MM.1S (cell line): ENCODE results near the gene EVPL.

Experiments used
- DNase-seq: peaks from one replicate; pipeline ENCODE4 v3.0.0-alpha.2; 2015
- H2AFZ ChIP-seq: fragments of 300-600 bp; sonication (generic); 2 replicates; pipeline ENCODE4 v1.6.0; 2016; ENCODE audit warnings: antibody characterized with exemption, low read length
- H3F3A ChIP-seq: fragments of 300-600 bp; sonication (generic); 2 replicates; pipeline ENCODE4 v1.6.1; 2016; ENCODE audit warnings: mild to moderate bottlenecking, antibody characterized with exemption, low read length, moderate library complexity, mixed read lengths; ENCODE audit not compliant: insufficient read depth
- H3K27ac ChIP-seq: fragments of 300-600 bp; sonication (generic); 2 replicates; pipeline ENCODE4 v1.5.1; 2016; ENCODE audit warnings: mild to moderate bottlenecking, low read length
- H3K27me3 ChIP-seq: fragments of 300-600 bp; sonication (generic); replicated peaks from 2 replicates; pipeline ENCODE4 v1.6.0; 2016; ENCODE audit warnings: low read length; ENCODE audit not compliant: insufficient read depth
- H3K36me3 ChIP-seq: fragments of 300-600 bp; sonication (generic); replicated peaks from 2 replicates; pipeline ENCODE4 v1.6.1; 2016; ENCODE audit warnings: mild to moderate bottlenecking, low read length, mixed read lengths; ENCODE audit not compliant: insufficient read depth
- H3K4me1 ChIP-seq: fragments of 300-600 bp; sonication (generic); 2 replicates; pipeline ENCODE4 v1.6.1; 2016; ENCODE audit warnings: low read length, mixed read lengths
- H3K4me2 ChIP-seq: fragments of 300-600 bp; sonication (generic); 2 replicates; pipeline ENCODE4 v1.6.0; 2016; ENCODE audit warnings: low read depth, low read length
- H3K4me3 ChIP-seq: fragments of 300-600 bp; sonication (generic); 2 replicates; pipeline ENCODE4 v1.5.1; 2016; ENCODE audit warnings: low read length, mixed read lengths
- H3K79me2 ChIP-seq: fragments of 300-600 bp; sonication (generic); 2 replicates; pipeline ENCODE4 v1.6.1; 2016; ENCODE audit warnings: mixed run types, low read length, mixed read lengths
- H3K9ac ChIP-seq: fragments of 300-600 bp; sonication (generic); 2 replicates; pipeline ENCODE4 v1.6.1; 2016; ENCODE audit warnings: low read length, mixed read lengths
- H3K9me2 ChIP-seq: fragments of 300-600 bp; sonication (generic); replicated peaks from 2 replicates; pipeline ENCODE4 v1.6.1; 2016; ENCODE audit warnings: mild to moderate bottlenecking, low read length, mixed read lengths; ENCODE audit not compliant: insufficient read depth
- H3K9me3 ChIP-seq: fragments of 300-600 bp; sonication (generic); replicated peaks from 2 replicates; pipeline ENCODE4 v1.6.1; 2016; ENCODE audit warnings: mild to moderate bottlenecking, low read length, mixed read lengths; ENCODE audit not compliant: insufficient read depth
- H4K20me1 ChIP-seq: fragments of 300-600 bp; sonication (generic); 2 replicates; pipeline ENCODE4 v1.6.1; 2016; ENCODE audit warnings: mild to moderate bottlenecking, low read length, moderate library complexity, mixed read lengths; ENCODE audit not compliant: insufficient read depth
- EZH2 ChIP-seq: fragments of 300-600 bp; sonication (generic); optimal IDR thresholded peaks from 2 replicates; pipeline ENCODE3; 2017; ENCODE audit warnings: low read depth, mild to moderate bottlenecking, antibody characterized with exemption, low read length, mixed read lengths
- EZH2phosphoT487 ChIP-seq: fragments of 300-600 bp; sonication (generic); IDR thresholded peaks from 2 replicates; pipeline ENCODE4 v1.6.1; 2018; ENCODE audit warnings: antibody characterized with exemption, low read length
- TF ChIP-seq, protein P1 (sequence below): fragments of 300-600 bp; sonication (generic); IDR thresholded peaks from 2 replicates; pipeline ENCODE4 v1.5.1; 2016; ENCODE audit warnings: antibody characterized with exemption, low read length, mixed read lengths

Gene EVPL

DNA sequence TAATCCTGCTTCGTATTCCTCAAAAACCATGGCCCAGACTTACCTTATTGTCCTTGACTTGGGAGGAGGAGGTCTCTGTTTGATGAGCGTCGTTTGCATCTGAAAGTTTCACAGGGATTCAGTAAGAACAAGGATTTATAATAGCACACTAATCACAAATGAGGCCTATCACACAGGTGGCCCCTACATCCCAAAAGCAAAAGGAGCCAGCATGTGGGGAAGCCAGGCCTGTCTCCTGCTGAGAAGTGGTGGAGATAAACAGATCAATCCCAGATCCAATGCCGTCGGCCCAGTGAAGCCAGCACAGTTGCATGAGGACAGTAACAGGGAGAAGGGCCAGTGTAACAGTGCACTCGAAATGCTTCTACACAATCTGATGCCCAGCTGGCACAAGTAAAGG, 13.3 kb upstream of the EVPL start:
- no peak overlapping the region for H3K4me3 ChIP-seq
- DNase-seq = no peak

DNA sequence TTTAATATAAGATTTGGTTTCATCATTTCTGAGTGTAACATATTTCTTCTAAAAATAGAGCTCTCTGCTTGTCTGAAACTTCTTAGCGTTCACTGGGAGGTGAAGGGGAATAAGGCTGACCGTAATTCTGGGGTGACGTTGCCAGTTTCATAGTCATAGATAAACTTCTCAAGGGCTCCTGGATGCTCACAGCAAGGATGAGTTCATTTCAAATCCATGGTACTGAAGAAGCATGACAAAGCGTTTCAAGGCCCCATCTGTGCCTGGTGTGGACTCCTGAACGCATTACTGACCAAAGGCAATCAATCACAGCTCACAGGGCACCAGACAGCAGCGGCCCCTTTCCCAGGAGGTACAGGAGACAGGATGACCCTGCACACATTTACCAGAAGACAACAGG, 12.0 kb upstream of the EVPL start:
- Histone ChIP-seq H4K20me1 (no peaks in the 10 kb centered on the region), H3K27me3 (no peaks in the 10 kb centered on the region), H2AFZ (no peak overlapping the region), H3K79me2 (no peaks in the 10 kb centered on the region), H3K36me3 (0 out of 2 replicates have a peak, but pooled peaks cover 4% of the 10 kb centered on the region), H3K4me2 (no peak overlapping the region), H3K9me2 (no peaks in the 10 kb centered on the region), H3K4me1 (no peaks in the 10 kb centered on the region), H3K9me3 (no peaks in the 10 kb centered on the region), H3K4me3 (no peak overlapping the region), H3K27ac (no peak overlapping the region), H3F3A (no peaks in the 10 kb centered on the region), H3K9ac (no peak overlapping the region)
- DNase-seq = no peak
- TF ChIP-seq EZH2 = no peak
- TF ChIP-seq, protein P1, sequence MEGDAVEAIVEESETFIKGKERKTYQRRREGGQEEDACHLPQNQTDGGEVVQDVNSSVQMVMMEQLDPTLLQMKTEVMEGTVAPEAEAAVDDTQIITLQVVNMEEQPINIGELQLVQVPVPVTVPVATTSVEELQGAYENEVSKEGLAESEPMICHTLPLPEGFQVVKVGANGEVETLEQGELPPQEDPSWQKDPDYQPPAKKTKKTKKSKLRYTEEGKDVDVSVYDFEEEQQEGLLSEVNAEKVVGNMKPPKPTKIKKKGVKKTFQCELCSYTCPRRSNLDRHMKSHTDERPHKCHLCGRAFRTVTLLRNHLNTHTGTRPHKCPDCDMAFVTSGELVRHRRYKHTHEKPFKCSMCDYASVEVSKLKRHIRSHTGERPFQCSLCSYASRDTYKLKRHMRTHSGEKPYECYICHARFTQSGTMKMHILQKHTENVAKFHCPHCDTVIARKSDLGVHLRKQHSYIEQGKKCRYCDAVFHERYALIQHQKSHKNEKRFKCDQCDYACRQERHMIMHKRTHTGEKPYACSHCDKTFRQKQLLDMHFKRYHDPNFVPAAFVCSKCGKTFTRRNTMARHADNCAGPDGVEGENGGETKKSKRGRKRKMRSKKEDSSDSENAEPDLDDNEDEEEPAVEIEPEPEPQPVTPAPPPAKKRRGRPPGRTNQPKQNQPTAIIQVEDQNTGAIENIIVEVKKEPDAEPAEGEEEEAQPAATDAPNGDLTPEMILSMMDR = no peak
- no peak for TF ChIP-seq EZH2phosphoT487

More for the DNA sequence above, 13.3 kb upstream of the EVPL start:
- no peaks in the 10 kb centered on the region for H3F3A ChIP-seq
- no peaks in the 10 kb centered on the region for H3K9me2 ChIP-seq
- peaks cover 8% of the 10 kb centered on the region; the same call in 1 of the 2 replicates for H3K36me3 ChIP-seq
- H4K20me1 ChIP-seq = no peaks in the 10 kb centered on the region
- H3K4me2 ChIP-seq = no peak overlapping the region
- no peaks in the 10 kb centered on the region for H3K79me2 ChIP-seq
- H3K4me1 ChIP-seq = no peaks in the 10 kb centered on the region
- no peak overlapping the region for H3K9ac ChIP-seq
- H3K27me3 ChIP-seq = no peaks in the 10 kb centered on the region
- H2AFZ ChIP-seq = no peak overlapping the region
- no peak for TF ChIP-seq EZH2phosphoT487
- H3K27ac ChIP-seq = no peak overlapping the region
- no peaks in the 10 kb centered on the region for H3K9me3 ChIP-seq

DNA sequence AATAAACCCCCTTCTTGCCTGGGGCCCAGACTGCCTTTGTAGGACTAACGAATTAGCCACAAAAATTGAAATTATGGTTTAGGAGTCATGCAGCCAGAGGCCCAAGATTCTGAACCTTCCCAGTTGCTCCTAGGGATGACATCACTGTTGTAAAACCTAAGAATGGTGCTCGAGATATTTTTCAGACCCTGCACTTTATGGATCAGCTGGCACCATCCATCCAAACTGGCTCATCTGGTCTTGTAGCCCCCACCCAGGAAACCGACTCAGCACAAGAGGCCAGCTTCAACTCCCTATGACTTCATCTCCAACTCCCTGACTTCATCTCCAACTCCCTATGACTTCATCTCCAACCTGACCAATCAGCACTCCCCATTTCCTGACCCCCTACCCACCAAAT, 10.9 kb upstream of the EVPL start:
- Histone ChIP-seq H3K4me2 (no peak overlapping the region), H3F3A (no peaks in the 10 kb centered on the region), H3K4me3 (no peak overlapping the region), H3K4me1 (no peaks in the 10 kb centered on the region), H3K79me2 (no peaks in the 10 kb centered on the region), H3K9me2 (no peaks in the 10 kb centered on the region), H3K27ac (no peak overlapping the region), H4K20me1 (no peaks in the 10 kb centered on the region), H3K9me3 (no peaks in the 10 kb centered on the region), H3K27me3 (no peaks in the 10 kb centered on the region), H3K36me3 (0 out of 2 replicates have a peak, but pooled peaks cover 4% of the 10 kb centered on the region), H3K9ac (no peak overlapping the region), H2AFZ (no peak overlapping the region)
- DNase-seq = no peak
- TF ChIP-seq EZH2phosphoT487 (no peak), EZH2 (no peak)
- TF ChIP-seq, protein P1 = no peak

DNA sequence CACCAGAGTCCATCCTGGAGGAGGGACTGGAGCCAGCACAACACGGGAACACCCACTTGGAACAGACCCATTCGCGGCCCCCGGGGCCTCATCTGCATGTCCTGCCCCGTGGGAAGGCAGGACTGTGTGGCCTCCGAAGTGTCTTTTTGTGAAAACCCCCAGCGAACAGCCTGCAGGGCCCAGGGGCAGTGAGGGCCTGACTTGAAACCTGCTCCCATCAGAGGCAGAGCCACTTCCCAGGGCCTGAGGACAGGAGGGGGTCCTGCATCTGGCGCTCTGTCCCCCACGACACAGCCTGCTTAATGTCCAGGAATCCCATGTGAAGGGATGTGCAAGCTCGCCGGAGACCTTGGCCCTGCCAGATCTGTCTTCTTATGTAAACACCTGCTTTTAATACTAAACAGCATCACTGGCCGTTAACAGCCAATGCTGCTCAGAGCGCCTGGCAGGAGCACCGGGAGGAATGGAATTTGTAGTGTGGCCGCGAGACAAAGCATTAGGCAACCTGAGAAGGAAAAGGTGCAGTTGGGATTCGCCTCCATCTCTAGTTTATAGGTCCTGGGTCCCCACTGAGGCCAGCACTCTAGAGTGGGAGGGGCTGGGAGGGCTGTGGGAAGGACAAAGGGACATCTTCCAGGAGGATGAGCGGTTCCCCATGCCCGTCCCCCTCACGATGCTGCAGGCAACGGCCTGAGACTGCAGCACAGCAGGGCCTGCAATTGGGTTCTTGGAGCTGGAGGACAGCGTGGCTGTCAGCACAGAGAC, 9.6 kb upstream of the EVPL start:
- H3K4me3 ChIP-seq = no peak overlapping the region
- no peaks in the 10 kb centered on the region for H3F3A ChIP-seq
- H3K4me1 ChIP-seq = no peaks in the 10 kb centered on the region
- H3K27me3 ChIP-seq = no peaks in the 10 kb centered on the region
- H2AFZ ChIP-seq = no peak overlapping the region
- TF ChIP-seq, protein P1 = no peak
- no peak for TF ChIP-seq EZH2
- no peak for TF ChIP-seq EZH2phosphoT487
- no peaks in the 10 kb centered on the region for H3K9me3 ChIP-seq
- no peaks in the 10 kb centered on the region for H3K9me2 ChIP-seq
- no peak overlapping the region for H3K4me2 ChIP-seq
- H3K9ac ChIP-seq = no peak overlapping the region
- no peak for DNase-seq
- no peaks in the 10 kb centered on the region for H4K20me1 ChIP-seq
- no peak overlapping the region for H3K27ac ChIP-seq
- H3K36me3 ChIP-seq = 0 out of 2 replicates have a peak, but pooled peaks cover 4% of the 10 kb centered on the region
- no peaks in the 10 kb centered on the region for H3K79me2 ChIP-seq
